ENCODE results near the gene LRRC15. TPM values are rescaled to one million over a fixed set of nuclear protein-coding genes. Genes with fewer than 3 reads are reported as not detected.

The LRRC15 gene
- total RNA-seq, 2 experiments from 2014 or later = not detected

- Mint-ChIP-seq H3K36me3 (no peaks in the 10 kb centered on the region), H3K27ac (no peak overlapping the region), H3K4me1 (no peaks in the 10 kb centered on the region), H3K4me3 (no peak overlapping the region), H3K27me3 (peaks cover 5% of the 10 kb centered on the region), H3K9me3 (ENCODE audit: low read depth) (no peaks in the 10 kb centered on the region)
- no peak for ATAC-seq
- no peak for DNase-seq
- CTCF ChIA-PET = interaction anchor here (1.1 kb wide), 1 partner anchor 40 kb away, joined by 3 read pairs; no protein-coding TSS in a partner anchor
These were observed 12.8 kb upstream of the LRRC15 start for GRCh38 chr3:194382196-194382891.

- Mint-ChIP-seq H3K4me1 (no peaks in the 10 kb centered on the region), H3K27ac (no peak overlapping the region), H3K36me3 (no peaks in the 10 kb centered on the region), H3K4me3 (no peak overlapping the region), H3K9me3 (ENCODE audit: low read depth) (no peaks in the 10 kb centered on the region), H3K27me3 (peaks cover 8% of the 10 kb centered on the region)
- CTCF ChIA-PET = interaction anchor here (1.1 kb wide), 1 partner anchor 16 kb away, joined by 4 read pairs; no protein-coding TSS in a partner anchor
- no peak for ATAC-seq
- no peak for DNase-seq
These were observed 11.9 kb upstream of the LRRC15 start for GRCh38 chr3:194381460-194381875.

GRCh38 chr3:194380326-194380725 is 10.8 kb upstream of the LRRC15 start:
- no peaks in the 10 kb centered on the region for H3K36me3 Mint-ChIP-seq
- H3K4me1 Mint-ChIP-seq = no peaks in the 10 kb centered on the region
- H3K9me3 Mint-ChIP-seq (ENCODE audit: low read depth) = no peaks in the 10 kb centered on the region
- no peak for DNase-seq
- peaks cover 11% of the 10 kb centered on the region for H3K27me3 Mint-ChIP-seq
- CTCF ChIA-PET = no interaction called here
- no peak overlapping the region for H3K27ac Mint-ChIP-seq
- H3K4me3 Mint-ChIP-seq = no peak overlapping the region
- no peak for ATAC-seq

GRCh38 chr3:194379651-194380050 is 10.1 kb upstream of the LRRC15 start:
- H3K27me3 Mint-ChIP-seq = peaks cover 16% of the 10 kb centered on the region
- no peak overlapping the region for H3K27ac Mint-ChIP-seq
- H3K4me1 Mint-ChIP-seq = no peaks in the 10 kb centered on the region
- H3K4me3 Mint-ChIP-seq = no peak overlapping the region
- no peaks in the 10 kb centered on the region for H3K9me3 Mint-ChIP-seq (ENCODE audit: low read depth)
- DNase-seq (no peak), ATAC-seq (no peak)
- CTCF ChIA-PET = interaction anchor here (2.1 kb wide), 1 partner anchor 64 kb away, joined by 5 read pairs; no protein-coding TSS in a partner anchor
- H3K36me3 Mint-ChIP-seq = no peaks in the 10 kb centered on the region

GRCh38 chr3:194379231-194379630 is 9.7 kb upstream of the LRRC15 start:
- Mint-ChIP-seq H3K27ac (no peak overlapping the region), H3K4me1 (no peaks in the 10 kb centered on the region), H3K9me3 (ENCODE audit: low read depth) (no peaks in the 10 kb centered on the region), H3K4me3 (no peak overlapping the region), H3K27me3 (peaks cover 18% of the 10 kb centered on the region), H3K36me3 (no peaks in the 10 kb centered on the region)
- DNase-seq = no peak
- CTCF ChIA-PET = interaction anchor here (2.1 kb wide), 1 partner anchor 63 kb away, joined by 5 read pairs; no protein-coding TSS in a partner anchor
- no peak for ATAC-seq

- no peaks in the 10 kb centered on the region for H3K9me3 Mint-ChIP-seq (ENCODE audit: low read depth)
- H3K27ac Mint-ChIP-seq = no peak overlapping the region
- CTCF ChIA-PET = interaction anchor here (2.1 kb wide), 1 partner anchor 62 kb away, joined by 5 read pairs; no protein-coding TSS in a partner anchor
- H3K4me1 Mint-ChIP-seq = no peaks in the 10 kb centered on the region
- peaks cover 24% of the 10 kb centered on the region for H3K27me3 Mint-ChIP-seq
- no peak overlapping the region for H3K4me3 Mint-ChIP-seq
- no peak for DNase-seq
- ATAC-seq = no peak
- no peaks in the 10 kb centered on the region for H3K36me3 Mint-ChIP-seq
These were observed 8.2 kb upstream of the LRRC15 start for GRCh38 chr3:194377708-194378107.

GRCh38 chr3:194376241-194376560 is 6.7 kb upstream of the LRRC15 start:
- Mint-ChIP-seq H3K27me3 (peaks cover 29% of the 10 kb centered on the region), H3K4me3 (no peak overlapping the region), H3K4me1 (no peaks in the 10 kb centered on the region), H3K27ac (no peak overlapping the region), H3K9me3 (ENCODE audit: low read depth) (no peaks in the 10 kb centered on the region), H3K36me3 (no peaks in the 10 kb centered on the region)
- ATAC-seq (no peak), DNase-seq (no peak)
- CTCF ChIA-PET = no interaction called here

- Mint-ChIP-seq H3K9me3 (ENCODE audit: low read depth) (no peaks in the 10 kb centered on the region), H3K4me1 (no peaks in the 10 kb centered on the region), H3K4me3 (no peak overlapping the region), H3K36me3 (no peaks in the 10 kb centered on the region), H3K27me3 (peaks cover 30% of the 10 kb centered on the region), H3K27ac (no peak overlapping the region)
- CTCF ChIA-PET = no interaction called here
- DNase-seq (no peak), ATAC-seq (no peak)
These were observed 6.1 kb upstream of the LRRC15 start for GRCh38 chr3:194375473-194376240.

- Mint-ChIP-seq H3K9me3 (ENCODE audit: low read depth) (no peaks in the 10 kb centered on the region), H3K4me3 (no peak overlapping the region), H3K4me1 (no peaks in the 10 kb centered on the region), H3K36me3 (no peaks in the 10 kb centered on the region), H3K27ac (no peak overlapping the region), H3K27me3 (peaks cover 35% of the 10 kb centered on the region)
- no peak for DNase-seq
- ATAC-seq = no peak
- CTCF ChIA-PET = interaction anchor here (0.6 kb wide), 1 partner anchor 1737 kb away, joined by 3 read pairs; no protein-coding TSS in a partner anchor
These were observed 5.4 kb upstream of the LRRC15 start for GRCh38 chr3:194374935-194375334.

- Mint-ChIP-seq H3K27ac (no peak overlapping the region), H3K4me3 (no peak overlapping the region), H3K4me1 (no peaks in the 10 kb centered on the region), H3K36me3 (no peaks in the 10 kb centered on the region), H3K27me3 (peaks cover 41% of the 10 kb centered on the region), H3K9me3 (ENCODE audit: low read depth) (no peaks in the 10 kb centered on the region)
- ATAC-seq (no peak), DNase-seq (no peak)
- CTCF ChIA-PET = interaction anchor here (0.9 kb wide), 1 partner anchor 30 kb away, joined by 3 read pairs; no protein-coding TSS in a partner anchor
These were observed 4.4 kb upstream of the LRRC15 start for GRCh38 chr3:194373899-194374298.

GRCh38 chr3:194373028-194373427 is 3.5 kb upstream of the LRRC15 start:
- no peaks in the 10 kb centered on the region for H3K36me3 Mint-ChIP-seq
- no peak overlapping the region for H3K27ac Mint-ChIP-seq
- peaks cover 50% of the 10 kb centered on the region for H3K27me3 Mint-ChIP-seq
- no peak for ATAC-seq
- no peaks in the 10 kb centered on the region for H3K4me1 Mint-ChIP-seq
- no peaks in the 10 kb centered on the region for H3K9me3 Mint-ChIP-seq (ENCODE audit: low read depth)
- no peak for DNase-seq
- CTCF ChIA-PET = interaction anchor here (0.9 kb wide), 1 partner anchor 30 kb away, joined by 3 read pairs; no protein-coding TSS in a partner anchor
- no peak overlapping the region for H3K4me3 Mint-ChIP-seq

GRCh38 chr3:194370753-194371152 is 1.2 kb upstream of the LRRC15 start:
- no peaks in the 10 kb centered on the region for H3K9me3 Mint-ChIP-seq (ENCODE audit: low read depth)
- ATAC-seq (no peak), DNase-seq (no peak)
- no peaks in the 10 kb centered on the region for H3K36me3 Mint-ChIP-seq
- no peaks in the 10 kb centered on the region for H3K4me1 Mint-ChIP-seq
- no peak overlapping the region for H3K27ac Mint-ChIP-seq
- CTCF ChIA-PET = interaction anchor here (0.5 to 0.9 kb wide), 2 partner anchors 37 to 346 kb away, joined by 3 read pairs; no protein-coding TSS in a partner anchor
- H3K27me3 Mint-ChIP-seq = peaks cover 57% of the 10 kb centered on the region
- no peak overlapping the region for H3K4me3 Mint-ChIP-seq

- Mint-ChIP-seq H3K4me1 (no peaks in the 10 kb centered on the region), H3K4me3 (no peak overlapping the region), H3K27ac (no peak overlapping the region), H3K27me3 (peaks cover 44% of the 10 kb centered on the region), H3K9me3 (ENCODE audit: low read depth) (no peaks in the 10 kb centered on the region), H3K36me3 (no peaks in the 10 kb centered on the region)
- CTCF ChIA-PET = interaction anchor here (0.8 kb wide), 1 partner anchor 24 kb away, joined by 3 read pairs; no protein-coding TSS in a partner anchor
- DNase-seq = no peak
- ATAC-seq = no peak
These were observed 625 bp downstream of the LRRC15 start for GRCh38 chr3:194368918-194369317.
